Osteoblast (primary cell): Measurements from ENCODE around the gene DPP9. TPM values are rescaled to one million over a fixed set of nuclear protein-coding genes. Genes with fewer than 3 reads are reported as not detected.
A peak's percentile ranks its signal among the peaks of the same experiment; 100 is the strongest.
"Not testable (repeated sequence)": the region's sequence is repeated elsewhere in the genome, so short reads cannot be mapped to it uniquely, and the experiment has no call there.

Experiments used
- DNase-seq: peaks from one replicate; pipeline ENCODE4 v3.0.0; 2011; ENCODE audit warnings: low spot score, mixed read lengths; ENCODE audit not compliant: insufficient read length; ENCODE audit errors: missing footprints
- H2AFZ ChIP-seq: 2 replicates; pipeline ENCODE4 v1.6.0; 2011; ENCODE audit warnings: mild to moderate bottlenecking, low read length
- H3K27ac ChIP-seq: 2 replicates; pipeline ENCODE4 v1.5.1; 2011; ENCODE audit warnings: mild to moderate bottlenecking, low read depth, low read length, moderate library complexity
- H3K27me3 ChIP-seq: 2 replicates; pipeline ENCODE4 v1.6.0; 2012; ENCODE audit warnings: mild to moderate bottlenecking, control low read depth, inconsistent platforms, low read length, moderate library complexity; ENCODE audit not compliant: insufficient read depth
- H3K36me3 ChIP-seq: 2 replicates; pipeline ENCODE4 v1.5.1; 2011; ENCODE audit warnings: mild to moderate bottlenecking, low read length, control low read depth, moderate library complexity; ENCODE audit not compliant: insufficient read depth
- H3K4me1 ChIP-seq: 2 replicates; pipeline ENCODE4 v1.5.1; 2011; ENCODE audit warnings: mild to moderate bottlenecking, low read length, control low read depth, moderate library complexity; ENCODE audit not compliant: insufficient read depth
- H3K4me2 ChIP-seq: 2 replicates; pipeline ENCODE4 v1.6.0; 2011; ENCODE audit warnings: mild to moderate bottlenecking, low read length; ENCODE audit not compliant: insufficient read depth
- H3K4me3 ChIP-seq: fragments of 200-600 bp; sonication (generic); 3 replicates; pipeline ENCODE4 v1.5.1; 2012; ENCODE audit warnings: mild to moderate bottlenecking, low read length, inconsistent platforms; ENCODE audit not compliant: insufficient read depth
- H3K79me2 ChIP-seq: 2 replicates; pipeline ENCODE4 v1.6.0; 2012; ENCODE audit warnings: mild to moderate bottlenecking, low read length, control low read depth, inconsistent platforms; ENCODE audit not compliant: insufficient read depth
- H3K9me3 ChIP-seq: 2 replicates; pipeline ENCODE4 v1.5.1; 2011; ENCODE audit warnings: low read depth, low read length, control low read depth
- H4K20me1 ChIP-seq: 2 replicates; pipeline ENCODE4 v1.6.0; 2012; ENCODE audit warnings: mild to moderate bottlenecking, low read length, control low read depth; ENCODE audit not compliant: insufficient read depth
- CTCF ChIP-seq: IDR thresholded peaks from 2 replicates; pipeline ENCODE4 v1.5.1; 2011; ENCODE audit warnings: mild to moderate bottlenecking, low read depth, low read length, moderate library complexity; ENCODE audit errors: extremely low read depth
- total RNA-seq: library from RNA; depleted of rRNA; stranded (reverse); fragments of >200 nt; gene quantifications from 2 replicates; pipeline ENCODE4 v1.2.3, GENCODE V29; 2012

DPP9 gene
- total RNA-seq, 1 donor, result 30.4 TPM

GRCh38 chr19:4745986-4746385 lies 22.3 kb upstream of the DPP9 start:
- TF ChIP-seq CTCF, result no peak
- Histone ChIP-seq H3K27me3 (peaks cover 11% of the 10 kb centered on the region), H3K4me2 (no peak overlapping the region), H3K36me3 (no peaks in the 10 kb centered on the region), H2AFZ (no peak overlapping the region), H3K4me3 (no peak overlapping the region), H4K20me1 (no peaks in the 10 kb centered on the region), H3K27ac (no peak overlapping the region), H3K79me2 (no peaks in the 10 kb centered on the region), H3K4me1 (peaks cover 6% of the 10 kb centered on the region), H3K9me3 (no peaks in the 10 kb centered on the region)
- no peak for DNase-seq

DNA sequence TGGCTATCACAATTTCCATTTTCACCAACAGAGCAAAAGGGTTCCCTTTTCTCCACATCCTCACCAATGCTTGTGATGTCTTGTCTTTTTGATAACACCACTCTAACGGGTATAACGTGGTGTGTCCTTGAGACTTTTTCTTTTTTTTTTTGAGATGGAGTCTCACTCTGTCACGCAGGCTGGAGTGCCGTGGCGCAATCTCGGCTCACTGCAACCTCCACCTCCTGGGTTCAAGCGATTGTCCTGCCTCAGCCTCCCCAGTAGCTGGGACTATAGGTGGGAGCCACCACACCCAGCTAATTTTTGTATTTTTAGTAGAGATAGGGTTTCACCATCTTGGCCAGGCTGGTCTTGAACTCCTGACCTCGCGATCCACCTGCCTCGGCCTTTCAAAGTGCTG lies 21.5 kb upstream of the DPP9 start:
- H3K9me3 ChIP-seq, H4K20me1 ChIP-seq, H3K4me1 ChIP-seq, H3K36me3 ChIP-seq, DNase-seq, H3K79me2 ChIP-seq, H3K4me3 ChIP-seq: not testable (repeated sequence)
- peak overlapping the region; percentile 45 for H3K4me2 ChIP-seq
- H2AFZ ChIP-seq, result peak overlapping the region; percentile 13
- H3K27ac ChIP-seq, result peak overlapping the region; percentile 9
- peaks cover 11% of the 10 kb centered on the region for H3K27me3 ChIP-seq

DNA sequence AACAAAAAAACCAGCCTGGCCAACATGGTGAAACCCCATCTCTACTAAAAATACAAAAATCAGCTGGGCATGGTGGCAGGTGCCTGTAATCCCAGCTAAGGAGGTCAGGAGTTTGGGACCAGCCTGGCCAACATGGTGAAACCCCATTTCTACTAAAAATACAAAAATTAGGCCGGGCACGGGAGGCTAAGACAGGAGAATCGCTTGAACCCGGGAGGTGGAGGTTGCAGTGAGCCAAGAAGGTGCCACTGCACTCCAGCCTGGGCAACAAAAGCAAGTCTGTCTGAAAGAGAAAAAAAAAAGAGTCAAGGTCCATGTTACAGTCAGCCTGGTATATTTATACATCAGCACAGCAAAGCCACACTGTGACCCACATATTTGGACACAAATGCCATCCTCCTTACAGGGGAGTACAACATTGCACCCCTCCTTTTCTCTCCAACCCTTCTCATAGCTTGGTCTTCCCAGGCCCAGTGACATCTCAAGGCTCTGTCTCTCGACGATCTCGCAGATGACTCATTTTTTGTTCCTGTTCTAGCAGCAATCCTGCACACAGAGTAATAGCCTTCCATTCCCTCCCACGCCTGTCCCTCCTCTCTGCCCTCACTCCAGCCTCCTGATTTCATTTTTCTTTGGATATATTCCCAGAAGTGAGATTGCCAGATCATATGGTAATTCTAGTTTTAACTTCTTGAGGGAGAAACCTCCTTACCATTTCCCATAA lies 21.0 kb upstream of the DPP9 start:
- H3K27ac ChIP-seq, result peak overlapping the region; percentile 9

DNA sequence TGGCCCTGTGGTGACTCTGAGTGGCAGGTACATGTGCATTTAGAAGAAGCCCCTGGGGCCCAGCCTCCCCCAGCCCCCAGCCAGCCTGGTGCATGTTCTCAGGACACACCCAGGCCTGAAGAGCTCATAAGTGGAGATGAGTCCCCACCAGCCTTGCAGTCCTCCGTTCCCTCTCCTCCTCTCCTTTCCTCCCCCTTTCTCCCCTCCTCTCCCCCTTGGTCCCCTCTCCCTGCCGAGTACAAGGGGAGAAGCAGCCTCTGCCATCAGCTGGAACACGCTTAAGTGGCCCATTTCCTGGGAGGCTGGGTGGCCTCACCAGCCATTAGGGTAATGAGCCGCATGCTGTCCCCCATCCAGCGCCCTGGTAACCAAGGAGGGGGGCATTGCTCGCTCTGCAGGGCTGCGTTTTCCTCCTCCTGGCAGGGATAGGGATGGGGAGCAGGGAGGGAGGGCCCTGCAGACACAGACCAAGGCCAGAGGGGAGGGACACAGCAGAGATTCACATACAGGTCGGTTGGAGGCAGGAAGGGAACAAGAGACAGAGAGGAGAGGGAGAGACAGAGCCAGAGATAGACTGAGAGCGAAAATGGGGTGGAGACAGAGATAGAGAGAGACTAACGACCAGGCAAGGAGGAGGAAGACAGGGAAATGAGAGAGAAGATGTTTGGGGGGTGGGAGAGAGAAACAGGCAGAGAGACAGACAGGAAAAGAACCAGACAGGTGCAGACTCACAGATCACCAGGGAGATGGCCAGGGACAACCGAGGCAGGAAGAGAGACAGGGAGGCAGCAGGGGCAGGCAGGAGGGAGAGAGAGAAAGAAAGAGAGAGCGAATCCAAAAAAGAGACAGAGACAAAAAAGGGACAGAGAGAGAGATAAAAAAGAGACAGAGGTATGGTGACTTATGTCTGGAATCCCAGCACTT lies 19.3 kb upstream of the DPP9 start:
- no peaks in the 10 kb centered on the region for H3K79me2 ChIP-seq
- H3K4me3 ChIP-seq, result no peak overlapping the region
- no peaks in the 10 kb centered on the region for H4K20me1 ChIP-seq
- no peak overlapping the region for H3K27ac ChIP-seq
- peaks cover 4% of the 10 kb centered on the region for H3K27me3 ChIP-seq
- peak; percentile 48 for DNase-seq
- no peak for TF ChIP-seq CTCF
- no peak overlapping the region for H2AFZ ChIP-seq
- H3K9me3 ChIP-seq, result no peaks in the 10 kb centered on the region
- H3K36me3 ChIP-seq, result no peaks in the 10 kb centered on the region
- no peak overlapping the region for H3K4me2 ChIP-seq
- H3K4me1 ChIP-seq, result peaks cover 6% of the 10 kb centered on the region

More for the DNA sequence above, 21.0 kb upstream of the DPP9 start:
- H4K20me1 ChIP-seq, result no peaks in the 10 kb centered on the region
- H3K9me3 ChIP-seq, result no peaks in the 10 kb centered on the region
- no peaks in the 10 kb centered on the region for H3K79me2 ChIP-seq
- peak; percentile 98 for DNase-seq
- no peak for TF ChIP-seq CTCF
- peaks cover 6% of the 10 kb centered on the region for H3K4me1 ChIP-seq
- peak overlapping the region; percentile 13 for H2AFZ ChIP-seq
- no peaks in the 10 kb centered on the region for H3K36me3 ChIP-seq
- H3K27me3 ChIP-seq, result peaks cover 11% of the 10 kb centered on the region
- H3K4me2 ChIP-seq, result peak overlapping the region; percentile 45
- H3K4me3 ChIP-seq, result no peak overlapping the region
